ENCODE results near the gene NDUFC1. TPM values are rescaled to one million over a fixed set of nuclear protein-coding genes. Genes with fewer than 3 reads are reported as not detected.

Gene NDUFC1
- total and polyA plus RNA-seq, 9 of the 15 experiments (the other 6 are each of a cell fraction or from before 2014, with no cell fraction given) = 58.9 to 378 (median 120) TPM

- 57% methylated on average over 3 of the region's 3 CpGs for WGBS (ENCODE audit: insufficient coverage, low coverage, missing lambda C conversion rate)
- no peak for DNase-seq (ENCODE audit: extremely low read depth in 1 of 4, low spot score in 3 of 4)
- ChIA-PET POLR2A (interaction anchor here (0.5 to 1.7 kb wide), 4 partner anchors 9 to 353 kb away, joined by 3 to 7 read pairs (median 3); partner anchors contain the start of gene NAA15), CTCF (ENCODE audit: low intra/inter-chr PET ratio) (no interaction called here)
- Histone ChIP-seq H3K4me3 (no peak overlapping the region), H3K4me2 (ENCODE audit: insufficient read depth, low read length) (no peak overlapping the region), H3K9me3 (replicated peaks; ENCODE audit: control insufficient read depth, insufficient read depth, low read depth, low read length) (no peaks in the 10 kb centered on the region), H3K27ac (ENCODE audit: extremely low read depth, low read depth, low read length) (peak overlapping the region; percentile 5; the same call in 1 of the 3 replicates), H3K9ac (ENCODE audit: insufficient read depth in 1 of 2, low read depth in 2 of 2, low read length in 2 of 2) (no peak overlapping the region), H3K27me3 (ENCODE audit: control insufficient read depth in 2 of 2, insufficient read depth in 2 of 2, low read length in 2 of 2) (no peaks in the 10 kb centered on the region), H3K9me1 (ENCODE audit: control insufficient read depth, insufficient read depth, low read length) (no peaks in the 10 kb centered on the region), H2AFZ (ENCODE audit: low read depth, low read length) (no peak overlapping the region), H4K20me1 (replicated peaks; ENCODE audit: control insufficient read depth, insufficient read depth, low read length) (no peaks in the 10 kb centered on the region), H3K79me2 (ENCODE audit: control insufficient read depth, insufficient read depth, low read length) (peaks cover 97% of the 10 kb centered on the region), H3K36me3 (ENCODE audit: control insufficient read depth, insufficient read depth, low read length) (peaks cover 57% of the 10 kb centered on the region), H3K4me1 (replicated peaks in 1 of 2; ENCODE audit: control insufficient read depth in 2 of 2, insufficient read depth in 2 of 2, low read length in 2 of 2) (no peaks in the 10 kb centered on the region; a peak in 2 of 5 replicates)
- in situ Hi-C loops (cut with MboI) (no loop called here), intact Hi-C loops (cut with micrococcal nuclease) (no loop called here)
- ATAC-seq = peak; percentile 10; the same call in 2 of the 3 replicates
- no TSS peak for BruUV-seq (replicated peaks)
- no peak for FAIRE-seq
- no peak for TF ChIP-seq CREB1 (IDR thresholded peaks at IDR 0.05)
- no peak for TF ChIP-seq CREB1 (CRISPR knock-in tag; IDR thresholded peaks at IDR 0.05)
- TF ChIP-seq FOXK2 (conservative IDR thresholded peaks at IDR 0.05 in 1 of 2, IDR thresholded peaks at IDR 0.05 in 1 of 2; ENCODE audit: low read depth in 2 of 2) = no peak
- no peak for TF ChIP-seq DACH1 (IDR thresholded peaks at IDR 0.05; ENCODE audit: partially characterized antibody)
- no peak for TF ChIP-seq TARDBP (IDR thresholded peaks at IDR 0.05)
- no peak for TF ChIP-seq IRF2 (CRISPR knock-in tag; IDR thresholded peaks at IDR 0.05)
- TF ChIP-seq ZNF696 (CRISPR knock-in tag; conservative IDR thresholded peaks at IDR 0.05) = no peak
These were observed 28.0 kb upstream of the NDUFC1 start for GRCh38 chr4:139330283-139330682.

Data from K562 (cell line).